Liver (tissue), 9 donors: ENCODE data around the gene CSHL1. TPM values are rescaled to one million over a fixed set of nuclear protein-coding genes. Genes with fewer than 3 reads are reported as not detected.

Source experiments
- DNase-seq: peaks from one replicate; pipeline ENCODE4 v3.0.0-alpha.2; 2017; ENCODE audit warnings: low spot score
- H3K27ac ChIP-seq, 2 donors: one replicate each; pipeline ENCODE4 v1.7.0; 2013; ENCODE audit warnings: inconsistent platforms in 2 of 2, low read length in 2 of 2, control low read depth in 1 of 2, low read depth in 1 of 2, mild to moderate bottlenecking in 1 of 2
- H3K27me3 ChIP-seq, 4 donors: one replicate each; pipeline versions ENCODE4 v1.6.1 to v1.7.0; 2013; ENCODE audit warnings: low read length in 3 of 4, inconsistent platforms in 1 of 4, mild to moderate bottlenecking in 1 of 4, moderate library complexity in 1 of 4; ENCODE audit not compliant: control insufficient read depth in 4 of 4, insufficient read depth in 4 of 4
- H3K36me3 ChIP-seq, 4 donors: one replicate each; pipeline versions ENCODE4 v1.6.1 to v1.7.0; 2013; ENCODE audit warnings: low read length in 3 of 4, mild to moderate bottlenecking in 3 of 4, low read depth in 1 of 4, moderate library complexity in 1 of 4; ENCODE audit not compliant: control insufficient read depth in 4 of 4, insufficient read depth in 3 of 4
- H3K4me1 ChIP-seq, 4 donors: one replicate each; pipeline versions ENCODE4 v1.6.1 to v1.7.0; 2013; ENCODE audit warnings: low read length in 3 of 4, mild to moderate bottlenecking in 3 of 4, moderate library complexity in 1 of 4; ENCODE audit not compliant: control insufficient read depth in 4 of 4, insufficient read depth in 4 of 4
- H3K4me3 ChIP-seq, 3 donors: one replicate each; pipeline versions ENCODE4 v1.6.1 to v1.7.0; 2013; ENCODE audit warnings: low read length in 3 of 3, control low read depth in 1 of 3, low read depth in 1 of 3, mild to moderate bottlenecking in 1 of 3
- H3K9ac ChIP-seq, 2 donors: one replicate each; pipeline ENCODE4 v1.7.0; 2013; ENCODE audit warnings: low read length in 2 of 2, mild to moderate bottlenecking in 2 of 2, moderate library complexity in 2 of 2, control low read depth in 1 of 2, low read depth in 1 of 2
- H3K9me3 ChIP-seq, 4 donors: one replicate each; pipeline versions ENCODE4 v1.6.1 to v1.7.0; 2013; ENCODE audit warnings: low read length in 3 of 4; ENCODE audit not compliant: control insufficient read depth in 4 of 4
- CTCF ChIP-seq: fragments of 150-350 bp; IDR thresholded peaks from 2 replicates; pipeline ENCODE4 v1.5.1; 2017; ENCODE audit warnings: improper control_type of control experiment, low read depth, low read length; ENCODE audit not compliant: missing input control
- EGR1 ChIP-seq, 2 donors: IDR thresholded peaks; 2 replicates each; pipeline ENCODE4 v1.6.1; 2016 to 2018; ENCODE audit warnings: antibody characterized with exemption in 2 of 2, low read depth in 2 of 2
- FOXA1 ChIP-seq: IDR thresholded peaks from 2 replicates; pipeline ENCODE4 v1.6.1; 2016; ENCODE audit warnings: antibody characterized with exemption
- FOXA2 ChIP-seq: IDR thresholded peaks from 2 replicates; pipeline ENCODE4 v1.6.1; 2016; ENCODE audit warnings: antibody characterized with exemption
- HNF4G ChIP-seq: IDR thresholded peaks from 2 replicates; pipeline ENCODE4 v1.6.1; 2016; ENCODE audit warnings: antibody characterized with exemption
- JUND ChIP-seq, 2 donors: IDR thresholded peaks; 2 replicates each; pipeline ENCODE4 v1.6.1; 2016; ENCODE audit warnings: antibody characterized with exemption in 2 of 2
- MAX ChIP-seq: IDR thresholded peaks from 2 replicates; pipeline ENCODE4 v1.6.1; 2016; ENCODE audit warnings: antibody characterized with exemption
- NR2F2 ChIP-seq: IDR thresholded peaks from 2 replicates; pipeline ENCODE4 v1.6.1; 2016; ENCODE audit warnings: antibody characterized with exemption
- RAD21 ChIP-seq, 2 donors: IDR thresholded peaks; 2 replicates each; pipeline ENCODE4 v1.6.1; 2016; ENCODE audit warnings: antibody characterized with exemption in 2 of 2, mild to moderate bottlenecking in 2 of 2
- REST ChIP-seq: IDR thresholded peaks from 2 replicates; pipeline ENCODE4 v1.6.1; 2016; ENCODE audit warnings: antibody characterized with exemption, mild to moderate bottlenecking
- RXRA ChIP-seq, 2 donors: IDR thresholded peaks; 2 replicates each; pipeline ENCODE4 v1.6.1; 2017 to 2018; ENCODE audit warnings: antibody characterized with exemption in 2 of 2, mild to moderate bottlenecking in 1 of 2
- SP1 ChIP-seq: IDR thresholded peaks from 2 replicates; pipeline ENCODE4 v1.6.1; 2018; ENCODE audit warnings: antibody characterized with exemption, mild to moderate bottlenecking
- TAF1 ChIP-seq: conservative IDR thresholded peaks from 2 replicates; pipeline ENCODE4 v1.6.1; 2016; ENCODE audit warnings: antibody characterized with exemption, mild to moderate bottlenecking
- WGBS: extraction: QIAGEN DNeasy Blood & Tissue Kit; methylation state at CpG from one replicate; pipeline ENCODE4 v1.1.7; 2013; 5-methylcytosine and 5-hydroxymethylcytosine counted together
- polyA plus RNA-seq, 2 donors: library from polyadenylated mRNA; stranded (reverse) in 1 of 2; unstranded in 1 of 2; fragments of 200-250 nt in 1 of 2; fragments of >200 nt in 1 of 2; fragmentation: Nextera tagmentation in 1 of 2; extraction: Ambion mirVana in 1 of 2; gene quantifications; one replicate each; pipeline versions ENCODE4 v1.2.1 to v1.2.3, GENCODE V29; 2013 to 2015
- total RNA-seq, 2 donors: library from RNA; depleted of rRNA; stranded (reverse); fragments of >200 nt; gene quantifications; one replicate each; pipeline ENCODE4 v1.2.3, GENCODE V29; 2014
- TF ChIP-seq, protein P1 (sequence below): IDR thresholded peaks from 2 replicates; pipeline ENCODE4 v1.6.1; 2016; ENCODE audit warnings: antibody characterized with exemption
- TF ChIP-seq, protein P2 (sequence below): IDR thresholded peaks from 2 replicates; pipeline ENCODE4 v1.6.1; 2016; ENCODE audit warnings: antibody characterized with exemption
- donor health status: healthy.
- donor health status: healthy.
- donor health status: healthy.
- donor health status: healthy.
- donor health status: healthy.

Gene CSHL1
- total and polyA plus RNA-seq, 4 donors, result not detected

GRCh38 chr17:63939884-63940283 is 28.8 kb upstream of the CSHL1 start:
- H3K36me3 ChIP-seq, result no peaks in the 10 kb centered on the region
- no peak overlapping the region for H3K9ac ChIP-seq
- TF ChIP-seq FOXA1, result no peak
- no peak for TF ChIP-seq TAF1
- TF ChIP-seq, protein P1, sequence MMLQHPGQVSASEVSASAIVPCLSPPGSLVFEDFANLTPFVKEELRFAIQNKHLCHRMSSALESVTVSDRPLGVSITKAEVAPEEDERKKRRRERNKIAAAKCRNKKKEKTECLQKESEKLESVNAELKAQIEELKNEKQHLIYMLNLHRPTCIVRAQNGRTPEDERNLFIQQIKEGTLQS, result no peak
- TF ChIP-seq, protein P2, sequence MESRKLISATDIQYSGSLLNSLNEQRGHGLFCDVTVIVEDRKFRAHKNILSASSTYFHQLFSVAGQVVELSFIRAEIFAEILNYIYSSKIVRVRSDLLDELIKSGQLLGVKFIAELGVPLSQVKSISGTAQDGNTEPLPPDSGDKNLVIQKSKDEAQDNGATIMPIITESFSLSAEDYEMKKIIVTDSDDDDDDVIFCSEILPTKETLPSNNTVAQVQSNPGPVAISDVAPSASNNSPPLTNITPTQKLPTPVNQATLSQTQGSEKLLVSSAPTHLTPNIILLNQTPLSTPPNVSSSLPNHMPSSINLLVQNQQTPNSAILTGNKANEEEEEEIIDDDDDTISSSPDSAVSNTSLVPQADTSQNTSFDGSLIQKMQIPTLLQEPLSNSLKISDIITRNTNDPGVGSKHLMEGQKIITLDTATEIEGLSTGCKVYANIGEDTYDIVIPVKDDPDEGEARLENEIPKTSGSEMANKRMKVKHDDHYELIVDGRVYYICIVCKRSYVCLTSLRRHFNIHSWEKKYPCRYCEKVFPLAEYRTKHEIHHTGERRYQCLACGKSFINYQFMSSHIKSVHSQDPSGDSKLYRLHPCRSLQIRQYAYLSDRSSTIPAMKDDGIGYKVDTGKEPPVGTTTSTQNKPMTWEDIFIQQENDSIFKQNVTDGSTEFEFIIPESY, result no peak
- no peak for DNase-seq
- H3K9me3 ChIP-seq, result no peaks in the 10 kb centered on the region
- no peak overlapping the region for H3K4me3 ChIP-seq
- H3K27me3 ChIP-seq, result no peaks in the 10 kb centered on the region
- no peaks in the 10 kb centered on the region for H3K4me1 ChIP-seq
- 91% methylated on average over 6 of the region's 6 CpGs for WGBS
- H3K27ac ChIP-seq, result no peak overlapping the region

DNA sequence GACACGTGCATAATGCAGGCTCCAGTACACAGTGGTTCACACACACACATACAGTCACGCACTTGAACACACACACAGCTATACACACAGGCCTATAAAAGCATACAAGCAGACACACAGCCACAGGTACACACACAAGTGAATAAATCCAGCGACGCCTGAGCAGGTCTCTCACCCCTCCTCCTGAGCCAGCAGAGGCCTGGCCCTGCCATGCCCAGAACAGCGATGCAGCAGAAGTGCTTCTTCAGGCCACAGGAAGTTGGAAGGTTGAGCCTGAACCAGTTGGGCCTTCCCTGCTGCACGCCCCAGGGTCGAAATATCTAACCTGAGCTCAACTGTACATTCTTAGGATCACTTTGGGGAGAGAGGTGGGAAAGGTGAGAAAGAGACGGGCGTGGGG is 28.3 kb upstream of the CSHL1 start:
- no peaks in the 10 kb centered on the region for H3K4me1 ChIP-seq
- no peak overlapping the region for H3K27ac ChIP-seq
- no peaks in the 10 kb centered on the region for H3K27me3 ChIP-seq
- no peak overlapping the region for H3K9ac ChIP-seq
- no peaks in the 10 kb centered on the region for H3K36me3 ChIP-seq
- no peaks in the 10 kb centered on the region for H3K9me3 ChIP-seq
- no peak for DNase-seq
- 92% methylated on average over 9 of the region's 9 CpGs for WGBS
- H3K4me3 ChIP-seq, result no peak overlapping the region
- TF ChIP-seq HNF4G (no peak), JUND (IDR thresholded peaks at IDR 0.05) (no peak), SP1 (no peak), RXRA (IDR thresholded peaks at IDR 0.05) (no peak), CTCF (no peak), EGR1 (IDR thresholded peaks at IDR 0.05; ENCODE audit: low read depth in 2 of 2) (no peak)
- TF ChIP-seq, protein P1, result no peak

- Histone ChIP-seq H3K9ac (no peak overlapping the region), H3K4me3 (no peak overlapping the region), H3K9me3 (no peaks in the 10 kb centered on the region), H3K4me1 (no peaks in the 10 kb centered on the region), H3K27me3 (no peaks in the 10 kb centered on the region), H3K36me3 (no peaks in the 10 kb centered on the region), H3K27ac (no peak overlapping the region)
- no peak for DNase-seq
- 88% methylated on average over 4 of the region's 4 CpGs for WGBS
- TF ChIP-seq JUND (IDR thresholded peaks at IDR 0.05) (no peak), SP1 (no peak), TAF1 (no peak), RXRA (IDR thresholded peaks at IDR 0.05) (no peak), FOXA1 (no peak), REST (no peak), EGR1 (IDR thresholded peaks at IDR 0.05; ENCODE audit: low read depth in 2 of 2) (no peak), CTCF (no peak), MAX (no peak), RAD21 (IDR thresholded peaks at IDR 0.05) (no peak), FOXA2 (no peak), NR2F2 (no peak)
Measured at GRCh38 chr17:63937920-63938319, 26.9 kb upstream of the CSHL1 start.
